ENCODE data around the gene TNS1. TPM values are rescaled to one million over a fixed set of nuclear protein-coding genes. Genes with fewer than 3 reads are reported as not detected.

The TNS1 gene
- total and polyA plus RNA-seq, 2 donors (not counting 1 experiment from before 2014, with no cell fraction given): 0.10 to 0.86 TPM

DNA sequence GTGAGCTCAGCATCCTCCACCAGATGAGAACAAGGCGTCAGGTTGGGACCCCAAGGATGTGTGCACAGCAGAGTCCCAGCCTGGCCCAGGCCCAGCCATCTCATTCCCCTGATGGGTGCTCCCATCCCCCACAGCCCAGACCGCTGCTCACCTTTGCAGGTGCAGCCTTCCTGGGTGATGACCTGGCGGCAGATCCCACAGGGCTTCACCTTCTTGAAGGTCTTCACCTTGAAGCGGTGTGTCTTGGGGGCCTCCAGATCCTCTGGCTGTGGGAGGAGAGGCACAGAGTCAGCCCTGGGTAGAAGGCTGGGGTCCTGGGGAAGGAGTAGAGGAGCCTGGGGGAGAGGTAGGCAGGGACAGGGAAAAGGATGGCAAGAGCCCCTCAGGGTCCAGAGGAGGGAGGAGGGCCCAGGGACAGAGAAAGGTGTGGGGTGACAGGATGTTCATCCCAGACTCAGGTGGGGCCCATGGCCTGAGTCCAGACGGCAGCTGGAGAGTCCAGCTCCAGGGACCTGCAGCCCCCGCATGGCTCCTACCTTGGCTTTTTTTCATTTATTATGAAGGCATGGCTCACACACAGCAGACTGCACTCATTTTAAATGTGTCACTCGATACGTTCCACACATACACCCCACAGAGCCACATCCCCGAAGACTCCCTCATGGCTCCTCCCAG lies 11.9 kb downstream of the TNS1 start:
- Histone ChIP-seq H3K4me1 (ENCODE audit: control insufficient read depth in 2 of 2, insufficient read depth in 2 of 2, low read length in 2 of 2) (no peaks in the 10 kb centered on the region), H3K27me3 (replicated peaks in 1 of 4; ENCODE audit: control extremely low read depth in 1 of 4, control insufficient read depth in 3 of 4, insufficient read depth in 4 of 4, low read length in 3 of 4) (no peaks in the 10 kb centered on the region), H3K4me2 (replicated peaks; ENCODE audit: low read depth, low read length, poor library complexity, severe bottlenecking) (no peak overlapping the region), H3K9ac (ENCODE audit: low read length) (no peak overlapping the region), H3K4me3 (ENCODE audit: control extremely low read depth in 1 of 5, extremely low read depth in 1 of 5, insufficient read depth in 1 of 5, low read depth in 2 of 5, low read length in 4 of 5) (no peak overlapping the region), H3K27ac (ENCODE audit: low read length in 2 of 2) (no peak overlapping the region), H3K79me2 (ENCODE audit: control insufficient read depth, insufficient read depth, low read length) (no peaks in the 10 kb centered on the region), H2AFZ (ENCODE audit: insufficient read depth, low read depth, low read length, poor library complexity, severe bottlenecking) (no peak overlapping the region), H3K9me3 (ENCODE audit: control extremely low read depth in 1 of 3, control insufficient read depth in 2 of 3, insufficient read depth in 1 of 3, low read length in 2 of 3) (no peaks in the 10 kb centered on the region), H3K36me3 (replicated peaks in 1 of 2; ENCODE audit: control extremely low read depth in 1 of 2, control insufficient read depth in 1 of 2, extremely low read depth in 1 of 2, insufficient read depth in 2 of 2, low read length in 1 of 2) (no peaks in the 10 kb centered on the region), H4K20me1 (ENCODE audit: control insufficient read depth, insufficient read depth, low read length, poor library complexity, severe bottlenecking) (no peaks in the 10 kb centered on the region)
- Mint-ChIP-seq H3K27me3 (peaks cover 24% of the 10 kb centered on the region), H3K4me1 (no peaks in the 10 kb centered on the region), H3K9me3 (ENCODE audit: insufficient read depth) (no peaks in the 10 kb centered on the region), H3K27ac (no peak overlapping the region), H3K4me3 (no peak overlapping the region)
- intact Hi-C loops (cut with micrococcal nuclease): no loop called here
- ChIA-PET POLR2A (no interaction called here), CTCF (interaction anchor here (0.6 to 6.9 kb wide), 4 partner anchors 188 to 307 kb away, joined by 4 to 52 read pairs (median 8); no protein-coding TSS in a partner anchor)
- TF ChIP-seq CTCF (IDR thresholded peaks at IDR 0.05) (no peak), EZH2 (IDR thresholded peaks at IDR 0.05; ENCODE audit: borderline replicate concordance, insufficient read depth, low read depth, low read length, poor library complexity, severe bottlenecking) (no peak)
- no peak for DNase-seq
- 90% methylated on average over 9 of the region's 9 CpGs for WGBS (ENCODE audit: insufficient coverage)
- no peak for ATAC-seq (ENCODE audit: low read depth)

DNA sequence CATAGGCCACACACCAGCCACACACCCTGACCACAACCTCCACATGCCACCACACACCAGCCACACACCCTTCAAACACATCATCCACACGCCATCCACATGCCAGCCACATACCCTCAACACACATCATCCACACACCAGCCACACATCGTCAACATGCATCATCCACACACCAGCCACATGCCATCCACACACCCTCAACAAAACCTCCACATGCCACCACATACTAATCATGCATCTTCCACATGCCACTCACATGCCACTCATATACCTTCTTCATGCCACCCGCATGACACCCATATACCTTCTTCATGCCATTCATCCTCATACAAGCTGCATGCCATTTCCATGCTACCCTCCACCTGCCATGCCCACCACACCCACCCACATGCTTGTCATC lies 12.4 kb downstream of the TNS1 start:
- no peak overlapping the region for H3K4me3 Mint-ChIP-seq
- no peak for TF ChIP-seq EZH2 (IDR thresholded peaks at IDR 0.05; ENCODE audit: borderline replicate concordance, insufficient read depth, low read depth, low read length, poor library complexity, severe bottlenecking)
- no peak for TF ChIP-seq CTCF (IDR thresholded peaks at IDR 0.05)
- Histone ChIP-seq H3K36me3 (replicated peaks in 1 of 2; ENCODE audit: control extremely low read depth in 1 of 2, control insufficient read depth in 1 of 2, extremely low read depth in 1 of 2, insufficient read depth in 2 of 2, low read length in 1 of 2) (no peaks in the 10 kb centered on the region), H3K9me3 (ENCODE audit: control extremely low read depth in 1 of 3, control insufficient read depth in 2 of 3, insufficient read depth in 1 of 3, low read length in 2 of 3) (no peaks in the 10 kb centered on the region), H3K27ac (ENCODE audit: low read length in 2 of 2) (no peak overlapping the region), H3K27me3 (replicated peaks in 1 of 4; ENCODE audit: control extremely low read depth in 1 of 4, control insufficient read depth in 3 of 4, insufficient read depth in 4 of 4, low read length in 3 of 4) (no peaks in the 10 kb centered on the region), H3K4me1 (ENCODE audit: control insufficient read depth in 2 of 2, insufficient read depth in 2 of 2, low read length in 2 of 2) (no peaks in the 10 kb centered on the region), H3K4me2 (replicated peaks; ENCODE audit: low read depth, low read length, poor library complexity, severe bottlenecking) (no peak overlapping the region), H3K4me3 (ENCODE audit: control extremely low read depth in 1 of 5, extremely low read depth in 1 of 5, insufficient read depth in 1 of 5, low read depth in 2 of 5, low read length in 4 of 5) (no peak overlapping the region), H3K9ac (ENCODE audit: low read length) (no peak overlapping the region), H4K20me1 (ENCODE audit: control insufficient read depth, insufficient read depth, low read length, poor library complexity, severe bottlenecking) (no peaks in the 10 kb centered on the region), H2AFZ (ENCODE audit: insufficient read depth, low read depth, low read length, poor library complexity, severe bottlenecking) (no peak overlapping the region), H3K79me2 (ENCODE audit: control insufficient read depth, insufficient read depth, low read length) (no peaks in the 10 kb centered on the region)
- no peaks in the 10 kb centered on the region for H3K4me1 Mint-ChIP-seq
- CTCF ChIA-PET: interaction anchor here (0.6 to 6.9 kb wide), 4 partner anchors 187 to 308 kb away, joined by 4 to 52 read pairs (median 8); no protein-coding TSS in a partner anchor
- POLR2A ChIA-PET: no interaction called here
- intact Hi-C loops (cut with micrococcal nuclease): no loop called here
- DNase-seq (no peak), ATAC-seq (ENCODE audit: low read depth) (no peak)
- H3K27ac Mint-ChIP-seq: no peak overlapping the region
- peaks cover 24% of the 10 kb centered on the region for H3K27me3 Mint-ChIP-seq
- H3K9me3 Mint-ChIP-seq (ENCODE audit: insufficient read depth): no peaks in the 10 kb centered on the region
- 97% methylated on average over 3 of the region's 3 CpGs for WGBS (ENCODE audit: insufficient coverage)

Measured in B cell (primary cell).